Vagina (tissue), 2 donors: ENCODE measurements around the gene MTERF4.

Experiments used
- CTCF ChIP-seq, 3 experiments: fragments of 450-650 bp in 2 of 3; fragments of 200-600 bp in 1 of 3; sonication (generic) in 1 of 3; IDR thresholded peaks; one replicate each; pipeline ENCODE4 v1.5.1; 2017 to 2019; ENCODE audit warnings: antibody characterized with exemption in 3 of 3, mild to moderate bottlenecking in 2 of 3, moderate library complexity in 2 of 3
- POLR2A ChIP-seq, 2 donors: fragments of 450-650 bp; IDR thresholded peaks; one replicate each; pipeline ENCODE4 v1.6.1; 2017; ENCODE audit warnings: antibody characterized with exemption in 2 of 2, mild to moderate bottlenecking in 2 of 2, moderate library complexity in 2 of 2
- POLR2AphosphoS5 ChIP-seq, 2 donors: sonication (generic); formaldehyde crosslinking; IDR thresholded peaks; one replicate each; pipeline ENCODE4 v1.9.0; 2017; ENCODE audit warnings: antibody characterized with exemption in 2 of 2, mild to moderate bottlenecking in 2 of 2, low read depth in 1 of 2; ENCODE audit not compliant: insufficient read depth in 1 of 2

- TF ChIP-seq CTCF (IDR thresholded peaks at IDR 0.05) (no peak), POLR2A (IDR thresholded peaks at IDR 0.05) (no peak), POLR2AphosphoS5 (IDR thresholded peaks at IDR 0.05; ENCODE audit: insufficient read depth in 1 of 2, low read depth in 1 of 2) (no peak)
Observed at GRCh38 chr2:241142593-241142992, 40.5 kb upstream of the MTERF4 start.
